NCI-H1694 (cell line): ENCODE measurements around the gene SUSD1.

Experiments
- DNase-seq: peaks from one replicate; lab custom pipeline; 2025; lab: John Stamatoyannopoulos, UW

The SUSD1 gene

DNA sequence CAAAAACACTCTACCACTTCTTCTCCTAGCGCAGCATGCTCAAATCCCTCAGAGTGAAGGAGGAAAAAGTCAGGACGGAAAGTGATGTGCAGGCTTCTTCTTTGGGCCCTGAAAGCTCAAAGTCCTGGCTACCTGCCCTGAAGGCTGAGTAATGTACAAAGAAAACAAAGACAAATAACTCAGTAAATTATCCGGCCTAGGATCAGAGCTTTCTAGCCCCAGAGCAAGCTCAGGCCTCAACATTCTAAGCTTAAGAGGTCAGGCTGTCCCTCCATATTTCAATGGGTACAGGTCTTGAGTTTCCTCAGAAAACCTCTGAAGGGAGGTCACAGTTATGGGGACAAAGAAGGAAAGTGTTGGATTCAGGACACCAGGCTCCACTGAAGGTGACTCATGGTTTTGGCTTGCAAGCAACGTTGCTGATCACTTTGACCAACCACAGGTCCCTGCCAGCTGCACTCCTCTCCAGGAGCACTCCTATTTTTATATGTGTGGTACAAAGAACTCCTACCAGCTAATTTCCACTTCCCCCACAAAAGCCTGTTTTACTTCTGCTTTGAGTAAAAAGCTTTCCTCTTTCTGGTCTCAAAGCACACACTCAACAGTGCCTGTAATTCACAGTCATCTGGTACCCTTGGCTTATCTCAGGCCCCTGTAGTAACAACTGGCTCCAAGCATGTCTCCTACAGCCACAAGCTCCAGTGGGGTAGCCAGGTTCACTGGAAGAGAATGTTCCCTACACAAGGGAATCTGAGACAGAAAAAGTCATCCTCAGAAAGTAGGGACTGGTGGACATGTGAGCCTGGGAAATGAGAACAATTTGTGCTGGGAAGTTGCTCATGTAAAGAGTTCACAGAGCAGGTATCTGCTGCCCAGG lies 162.8 kb downstream of the SUSD1 start:
- no peak for DNase-seq

DNA sequence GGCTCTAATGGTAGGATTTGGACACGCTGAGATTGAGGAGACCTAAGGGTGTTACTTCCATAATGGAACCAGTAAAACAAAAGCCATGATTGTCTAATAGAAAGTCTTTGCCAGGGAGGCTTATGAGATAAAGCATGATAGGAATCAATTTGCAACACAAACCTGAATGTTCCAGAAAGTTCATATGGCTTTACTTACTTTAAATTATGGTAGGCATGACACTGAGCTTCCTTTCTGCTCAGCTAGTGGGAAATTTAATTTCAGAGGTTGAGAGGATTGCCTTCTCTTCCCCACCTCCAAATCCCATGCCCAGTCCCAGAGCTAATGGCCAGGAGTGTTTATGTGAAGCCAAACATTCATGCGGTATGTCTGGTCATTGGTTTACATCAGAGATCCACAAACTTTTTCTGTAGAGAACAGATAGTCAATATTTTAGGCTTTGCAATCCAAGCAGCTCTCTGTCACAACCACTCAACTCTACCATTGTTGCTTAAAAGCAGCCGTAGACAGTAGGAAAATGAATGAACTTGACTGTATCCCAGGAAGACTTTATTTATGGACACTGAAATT lies 164.0 kb downstream of the SUSD1 start:
- no peak for DNase-seq

DNA sequence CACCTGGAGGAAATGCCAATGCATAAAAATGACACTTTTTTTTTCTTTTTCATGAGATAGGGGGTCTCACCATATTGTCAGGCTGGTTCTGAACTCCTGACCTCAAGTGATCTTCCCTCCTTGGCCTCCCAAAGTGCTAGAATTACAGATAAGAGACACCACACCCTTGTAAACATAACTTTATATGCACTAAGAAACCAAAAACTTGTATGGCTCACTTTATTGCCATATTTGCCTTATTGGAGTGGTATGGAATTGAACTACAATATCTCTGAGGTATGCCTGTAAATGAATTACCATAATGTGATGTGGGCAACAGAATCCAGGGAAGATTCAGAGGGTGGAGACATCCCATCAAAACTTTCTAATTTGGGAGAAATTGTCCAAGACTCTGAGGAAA lies 164.6 kb downstream of the SUSD1 start:
- DNase-seq = no peak

GRCh38 chr9:112009656-112010055 lies 165.4 kb downstream of the SUSD1 start:
- DNase-seq = no peak

DNA sequence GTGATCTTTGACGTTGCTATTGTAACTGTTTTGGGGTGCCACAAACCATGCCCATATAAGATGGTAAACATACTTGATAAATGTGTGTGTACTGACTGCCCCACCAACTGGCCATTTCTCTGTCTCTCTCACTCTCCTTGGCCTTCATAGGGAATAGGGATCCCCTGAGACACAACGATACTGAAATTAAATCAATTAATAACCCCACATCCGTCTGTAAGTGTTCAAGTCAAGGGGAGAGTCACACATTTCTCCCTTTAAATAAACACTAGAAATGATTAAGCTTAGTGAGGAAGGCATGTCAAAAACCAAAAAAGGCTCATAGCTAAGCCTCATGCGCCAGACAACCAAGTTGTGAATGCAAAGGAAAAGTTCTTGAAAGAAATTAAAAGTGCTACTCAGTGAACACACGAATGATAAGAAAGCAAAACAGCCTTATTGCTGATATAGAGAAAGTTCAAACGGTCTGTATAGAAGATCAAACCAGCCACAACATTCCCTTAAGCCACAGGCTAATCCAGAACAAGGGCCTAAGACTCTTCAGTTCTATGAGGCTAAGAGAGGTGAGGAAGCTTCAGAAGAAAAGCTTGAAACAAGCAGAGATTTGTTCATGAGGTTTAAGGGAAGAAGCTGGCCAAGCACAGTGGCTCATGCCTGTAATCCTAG lies 167.4 kb downstream of the SUSD1 start:
- no peak for DNase-seq

DNA sequence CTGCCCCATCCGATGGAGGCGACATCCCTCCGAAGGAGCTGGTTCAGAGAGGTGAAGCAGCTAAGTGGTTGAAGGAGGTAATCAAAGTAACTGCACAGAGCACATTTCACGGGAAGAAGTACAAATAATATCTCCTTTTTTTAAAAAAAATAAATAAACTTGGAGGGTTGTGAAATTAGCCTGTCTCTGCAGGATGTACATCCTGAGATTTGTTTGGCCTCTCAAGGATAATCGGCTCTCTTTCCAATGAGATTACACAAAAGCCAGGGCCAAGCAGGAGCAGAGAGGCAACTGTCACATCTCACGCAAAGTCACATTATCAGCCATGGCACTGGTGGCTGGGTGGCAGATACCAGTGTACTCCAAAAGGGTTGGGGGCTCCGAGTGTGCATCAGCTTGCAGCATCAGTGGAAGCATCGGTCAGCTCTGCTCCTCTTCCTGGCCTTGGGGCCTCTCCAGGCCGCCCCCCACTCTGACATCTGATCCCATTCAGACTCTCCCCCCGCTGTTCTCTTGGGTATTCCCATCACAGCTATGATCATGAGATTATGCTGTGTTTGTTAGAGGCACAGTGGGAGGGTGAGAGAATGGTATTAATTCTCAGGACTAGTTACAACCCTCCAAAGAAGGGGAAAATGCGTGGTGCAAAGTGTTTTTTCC lies 168.6 kb downstream of the SUSD1 start:
- no peak for DNase-seq

DNA sequence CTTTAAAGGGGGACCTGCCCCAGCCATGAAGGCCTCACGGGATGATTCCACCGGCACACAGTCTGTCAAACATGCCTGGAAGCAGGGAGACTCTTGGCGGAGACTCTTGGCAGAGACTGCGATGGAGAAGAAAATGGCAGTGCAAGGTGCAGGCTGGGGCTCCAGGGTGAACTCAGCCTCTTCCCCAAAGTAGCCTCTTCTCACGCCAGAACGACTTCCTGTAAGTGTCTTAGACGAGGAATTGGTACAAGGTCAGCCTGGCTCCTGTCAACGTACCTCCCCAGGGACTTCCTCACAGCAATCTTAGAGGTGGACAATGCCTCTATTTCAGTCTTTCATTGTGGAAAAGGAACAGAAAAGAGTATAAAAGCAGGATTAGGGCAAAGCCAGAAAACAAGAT lies 169.2 kb downstream of the SUSD1 start:
- DNase-seq = no peak

GRCh38 chr9:112003538-112003937 lies 171.6 kb downstream of the SUSD1 start:
- DNase-seq = no peak

GRCh38 chr9:112002847-112003457 lies 172.1 kb downstream of the SUSD1 start:
- DNase-seq = no peak

DNA sequence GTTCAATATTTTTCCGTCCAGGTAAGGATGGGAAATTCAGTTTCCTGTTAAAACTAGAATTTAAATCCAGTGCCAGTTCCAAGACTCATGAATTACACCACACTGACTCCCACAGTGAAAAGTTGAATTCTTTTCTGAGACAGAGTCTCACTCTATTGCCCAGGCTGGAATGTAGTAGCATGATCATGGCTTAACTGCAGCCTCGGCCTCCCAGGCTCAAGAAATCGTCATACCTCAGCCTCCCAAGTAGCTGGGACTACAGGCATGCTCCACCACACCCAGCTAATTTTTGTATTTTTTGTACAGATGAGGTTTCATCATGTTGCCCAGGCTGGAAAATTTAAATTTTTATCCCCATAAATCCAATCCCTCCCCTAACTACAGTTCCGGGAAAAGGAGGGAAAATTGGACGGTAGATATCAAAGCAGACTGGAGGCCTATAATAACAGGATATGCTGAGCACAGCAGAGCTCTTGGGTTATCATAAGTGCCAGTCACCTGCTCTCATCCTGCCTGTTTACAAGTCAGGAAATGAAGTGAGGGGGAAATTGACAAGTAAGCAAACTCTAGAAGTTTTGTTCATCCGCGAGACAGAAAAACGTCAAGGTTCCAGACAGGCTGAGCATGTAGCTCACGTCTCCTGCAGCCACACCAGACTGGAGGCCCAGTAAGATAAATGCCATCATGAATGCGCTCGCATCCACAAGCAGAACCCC lies 172.8 kb downstream of the SUSD1 start:
- DNase-seq = no peak

- DNase-seq = no peak
These were observed 174.4 kb downstream of the SUSD1 start for GRCh38 chr9:112000743-112001142.

DNA sequence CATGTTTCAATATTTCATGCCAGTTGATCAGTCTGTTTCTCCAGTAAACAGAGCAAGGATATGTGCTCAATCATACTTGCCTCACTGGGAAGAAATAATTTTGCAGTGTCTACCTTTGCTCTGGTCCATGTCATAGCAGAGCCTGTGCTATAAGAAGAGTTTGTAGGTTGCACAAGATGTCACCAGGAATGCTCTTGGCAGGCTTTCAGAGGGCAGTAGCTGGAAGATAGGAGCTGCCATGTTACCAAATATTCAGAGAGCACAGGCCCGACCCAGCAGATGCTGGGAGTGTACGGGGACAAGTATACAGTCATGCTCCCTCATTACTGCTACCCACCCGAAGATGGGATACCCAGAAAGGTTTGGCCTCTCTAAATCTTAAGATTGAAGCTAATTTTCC lies 175.8 kb downstream of the SUSD1 start:
- DNase-seq = no peak

- DNase-seq = no peak
These were observed 177.3 kb downstream of the SUSD1 start for GRCh38 chr9:111997831-111998230.

GRCh38 chr9:111994831-111995458 lies 180.2 kb downstream of the SUSD1 start:
- DNase-seq = no peak

GRCh38 chr9:111993319-111993718 lies 181.8 kb downstream of the SUSD1 start:
- no peak for DNase-seq

DNA sequence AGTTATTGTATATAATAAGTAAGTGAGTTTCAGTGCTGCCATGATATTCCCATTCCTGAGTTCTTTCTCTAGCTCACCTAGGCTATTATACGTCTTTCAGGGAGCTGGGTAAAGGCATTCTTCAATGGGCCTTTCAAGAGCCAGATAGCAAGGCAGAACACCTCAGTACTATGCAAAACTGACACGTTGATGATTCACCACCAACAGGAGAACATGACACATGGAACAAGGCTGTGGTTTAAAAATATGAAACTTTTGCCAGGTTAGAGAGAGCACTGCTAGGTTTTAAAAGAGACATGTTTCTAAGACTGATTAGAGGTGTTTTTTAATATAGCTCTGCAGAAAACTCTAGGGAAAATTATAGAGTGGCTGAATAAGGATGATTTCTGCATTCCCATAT lies 182.6 kb downstream of the SUSD1 start:
- DNase-seq = no peak

DNA sequence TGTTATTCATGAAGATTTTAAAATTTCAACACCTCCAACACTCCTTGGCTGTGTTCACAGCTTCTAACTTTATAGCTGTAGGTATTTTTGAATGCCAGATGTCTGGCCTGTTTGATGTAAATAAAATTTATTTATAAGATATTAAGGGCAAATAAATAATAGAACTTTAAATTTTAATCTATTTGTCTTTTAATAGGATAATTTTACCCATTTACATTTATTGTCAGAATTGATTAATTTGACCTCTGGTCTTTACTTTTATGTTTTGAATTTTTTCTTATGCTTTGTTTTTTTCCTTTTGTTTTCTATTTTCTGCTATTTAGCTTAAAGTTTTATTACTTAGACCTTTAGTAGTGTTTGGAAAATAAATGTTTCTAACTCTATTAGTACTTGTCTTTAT lies 183.9 kb downstream of the SUSD1 start:
- no peak for DNase-seq
